HUES6 (cell line): ENCODE results near the gene MEGF8.

Experiments
- H3K27ac ChIP-seq: 2 replicates; pipeline ENCODE4 v1.7.0; 2013; ENCODE audit warnings: low read depth, mild to moderate bottlenecking, low read length, inconsistent platforms
- H3K27me3 ChIP-seq: 2 replicates; pipeline ENCODE4 v1.6.1; 2013; ENCODE audit warnings: low read length; ENCODE audit not compliant: control insufficient read depth, insufficient read depth
- H3K36me3 ChIP-seq: 2 replicates; pipeline ENCODE4 v1.6.1; 2013; ENCODE audit warnings: low read length; ENCODE audit not compliant: control insufficient read depth, insufficient read depth
- H3K4me1 ChIP-seq: 2 replicates; pipeline ENCODE4 v1.6.1; 2013; ENCODE audit warnings: low read length; ENCODE audit not compliant: control insufficient read depth, insufficient read depth
- H3K4me3 ChIP-seq: 2 replicates; pipeline ENCODE4 v1.5.1; 2013; ENCODE audit warnings: low read depth, low read length
- H3K9ac ChIP-seq: one replicate; pipeline ENCODE4 v1.6.1; 2013; ENCODE audit warnings: mild to moderate bottlenecking, low read length
- H3K9me3 ChIP-seq: 2 replicates; pipeline ENCODE4 v1.6.1; 2013; ENCODE audit warnings: low read depth, low read length; ENCODE audit not compliant: control insufficient read depth, insufficient read depth

The MEGF8 gene

GRCh38 chr19:42362342-42362741 is 36.9 kb downstream of the MEGF8 start:
- Histone ChIP-seq H3K9me3 (peaks cover 7% of the 10 kb centered on the region), H3K27ac (no peak overlapping the region), H3K4me1 (no peaks in the 10 kb centered on the region), H3K4me3 (no peak overlapping the region), H3K36me3 (peaks cover 43% of the 10 kb centered on the region), H3K27me3 (no peaks in the 10 kb centered on the region), H3K9ac (no peak overlapping the region)

DNA sequence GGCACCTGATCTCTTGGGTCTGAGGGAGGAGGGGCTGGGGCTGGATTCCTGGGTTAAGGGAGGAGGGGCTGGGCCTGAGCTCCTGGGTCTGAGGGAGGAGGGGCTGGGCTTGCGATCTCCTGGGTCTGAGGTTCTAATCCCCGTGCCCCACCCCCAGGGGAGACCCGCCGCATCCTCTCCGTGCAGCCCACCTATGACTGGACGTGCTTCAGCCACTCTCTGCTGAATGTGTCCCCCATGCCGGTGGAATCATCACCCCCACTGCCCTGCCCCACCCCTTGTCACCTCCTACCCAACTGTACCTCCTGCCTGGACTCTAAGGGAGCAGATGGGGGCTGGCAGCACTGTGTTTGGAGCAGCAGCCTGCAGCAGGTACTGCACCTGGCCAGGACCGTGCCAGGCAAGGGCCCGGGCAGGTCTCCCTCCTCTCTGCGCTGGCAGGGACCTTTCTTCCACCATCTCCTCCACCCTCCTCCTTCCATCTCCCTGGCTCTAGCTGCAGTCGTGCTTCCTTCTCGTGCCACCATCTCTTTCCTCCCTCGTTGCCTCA is 37.5 kb downstream of the MEGF8 start:
- Histone ChIP-seq H3K9me3 (peaks cover 7% of the 10 kb centered on the region), H3K4me1 (no peaks in the 10 kb centered on the region), H3K27ac (no peak overlapping the region), H3K4me3 (no peak overlapping the region), H3K27me3 (no peaks in the 10 kb centered on the region), H3K36me3 (peaks cover 37% of the 10 kb centered on the region), H3K9ac (no peak overlapping the region)

DNA sequence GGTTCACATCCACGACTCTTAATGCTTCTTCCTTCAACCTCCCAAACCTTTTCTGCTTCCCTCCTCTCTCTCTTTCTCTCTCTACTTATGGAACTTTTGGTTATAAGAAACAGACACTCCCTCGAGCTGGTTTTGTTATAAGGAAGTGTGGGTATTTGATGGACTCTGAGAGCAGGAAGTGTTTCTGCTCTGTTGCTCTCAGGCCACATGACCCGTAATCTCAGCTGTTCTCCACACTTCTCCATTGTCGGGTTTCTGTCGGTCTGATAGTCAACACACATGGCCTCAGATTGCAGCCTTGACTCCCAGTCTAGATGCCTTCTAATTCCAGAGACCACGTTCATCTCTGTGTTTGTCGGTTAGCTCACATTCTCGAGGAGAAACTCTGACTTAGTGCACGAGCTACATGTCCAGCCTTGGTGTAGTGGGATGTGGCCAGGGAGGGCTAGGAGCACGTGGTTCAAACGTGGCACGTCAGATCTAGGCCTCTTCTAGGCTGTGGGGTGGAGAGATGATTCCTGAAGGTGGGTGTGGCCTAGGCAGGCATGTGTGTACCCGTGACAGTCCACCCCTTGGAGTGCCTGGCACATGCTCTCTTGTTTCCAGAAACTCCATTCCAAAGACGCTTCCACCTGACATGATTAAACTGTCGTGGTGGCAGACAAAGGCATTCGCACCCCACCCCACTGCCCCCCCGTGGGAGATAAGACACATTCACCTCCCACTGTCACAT is 38.3 kb downstream of the MEGF8 start:
- Histone ChIP-seq H3K4me1 (no peaks in the 10 kb centered on the region; the same call in 1 of the 2 replicates), H3K9me3 (peaks cover 7% of the 10 kb centered on the region), H3K36me3 (peaks cover 30% of the 10 kb centered on the region), H3K4me3 (no peak overlapping the region), H3K27ac (no peak overlapping the region), H3K9ac (no peak overlapping the region), H3K27me3 (no peaks in the 10 kb centered on the region)

- no peak overlapping the region for H3K4me3 ChIP-seq
- H3K36me3 ChIP-seq: peaks cover 28% of the 10 kb centered on the region
- H3K9me3 ChIP-seq: peaks cover 7% of the 10 kb centered on the region
- no peaks in the 10 kb centered on the region for H3K27me3 ChIP-seq
- peaks cover 19% of the 10 kb centered on the region for H3K4me1 ChIP-seq
- H3K27ac ChIP-seq: no peak overlapping the region
- H3K9ac ChIP-seq: no peak overlapping the region
Measured at GRCh38 chr19:42366673-42367072, 41.2 kb downstream of the MEGF8 start.

GRCh38 chr19:42367929-42368328 is 42.5 kb downstream of the MEGF8 start:
- Histone ChIP-seq H3K9ac (no peak overlapping the region), H3K4me3 (no peak overlapping the region), H3K27ac (no peak overlapping the region), H3K4me1 (peaks cover 19% of the 10 kb centered on the region), H3K36me3 (peaks cover 26% of the 10 kb centered on the region), H3K27me3 (no peaks in the 10 kb centered on the region), H3K9me3 (peaks cover 7% of the 10 kb centered on the region)

- Histone ChIP-seq H3K4me3 (no peak overlapping the region), H3K9ac (no peak overlapping the region), H3K9me3 (peaks cover 7% of the 10 kb centered on the region), H3K4me1 (peaks cover 19% of the 10 kb centered on the region), H3K27me3 (no peaks in the 10 kb centered on the region), H3K36me3 (peaks cover 21% of the 10 kb centered on the region), H3K27ac (no peak overlapping the region)
Measured at GRCh38 chr19:42368360-42368759, 42.9 kb downstream of the MEGF8 start.

DNA sequence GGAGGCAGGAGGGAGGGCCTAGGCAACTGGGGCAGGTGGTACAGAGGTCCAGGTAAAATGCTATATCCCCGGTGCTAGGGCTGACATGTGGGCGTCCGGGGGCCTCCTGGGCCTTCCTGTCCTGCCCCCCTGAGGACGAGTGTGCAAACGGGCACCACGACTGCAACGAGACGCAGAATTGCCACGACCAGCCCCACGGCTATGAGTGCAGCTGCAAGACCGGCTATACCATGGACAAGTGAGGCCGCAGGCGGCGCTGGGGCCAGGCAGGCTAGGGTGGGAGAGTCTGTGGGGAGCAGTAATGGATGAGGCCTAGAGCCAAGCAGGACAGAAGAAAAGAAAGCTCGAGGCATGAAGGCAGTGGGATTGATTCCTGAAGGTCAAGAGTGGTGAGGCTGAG is 43.3 kb downstream of the MEGF8 start:
- Histone ChIP-seq H3K36me3 (peaks cover 17% of the 10 kb centered on the region), H3K9me3 (peaks cover 5% of the 10 kb centered on the region), H3K4me3 (no peak overlapping the region), H3K9ac (no peak overlapping the region), H3K4me1 (peaks cover 19% of the 10 kb centered on the region), H3K27ac (no peak overlapping the region), H3K27me3 (no peaks in the 10 kb centered on the region)

DNA sequence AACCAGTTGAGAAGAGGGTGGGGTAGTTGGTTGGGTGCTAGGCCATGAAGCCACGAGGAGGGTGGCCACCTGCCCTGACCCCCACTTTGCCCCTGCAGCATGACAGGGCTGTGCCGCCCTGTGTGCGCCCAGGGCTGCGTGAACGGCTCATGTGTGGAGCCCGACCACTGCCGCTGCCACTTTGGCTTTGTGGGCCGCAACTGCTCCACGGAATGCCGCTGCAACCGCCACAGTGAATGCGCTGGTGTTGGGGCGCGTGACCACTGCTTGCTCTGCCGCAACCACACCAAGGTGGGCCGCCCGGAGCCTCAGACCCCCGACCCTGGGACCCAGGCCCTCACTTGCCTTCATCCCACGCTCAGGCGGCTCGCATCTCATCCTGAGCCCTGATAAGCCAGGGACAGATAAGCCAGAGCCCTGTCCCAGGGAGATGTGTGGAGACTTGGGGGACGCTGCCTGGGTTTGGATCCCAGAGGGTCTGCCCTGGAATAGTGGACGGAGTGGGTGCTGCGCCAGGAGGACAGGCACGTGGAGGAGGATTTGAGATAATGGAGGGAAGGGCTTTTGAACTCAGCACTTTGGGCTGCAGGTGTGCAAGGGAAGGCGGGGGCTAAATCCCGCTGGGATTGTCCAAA is 44.1 kb downstream of the MEGF8 start:
- peaks cover 19% of the 10 kb centered on the region for H3K4me1 ChIP-seq
- no peaks in the 10 kb centered on the region for H3K9me3 ChIP-seq
- no peak overlapping the region for H3K9ac ChIP-seq
- H3K27me3 ChIP-seq: no peaks in the 10 kb centered on the region
- H3K36me3 ChIP-seq: peaks cover 12% of the 10 kb centered on the region
- H3K4me3 ChIP-seq: no peak overlapping the region
- H3K27ac ChIP-seq: no peak overlapping the region

DNA sequence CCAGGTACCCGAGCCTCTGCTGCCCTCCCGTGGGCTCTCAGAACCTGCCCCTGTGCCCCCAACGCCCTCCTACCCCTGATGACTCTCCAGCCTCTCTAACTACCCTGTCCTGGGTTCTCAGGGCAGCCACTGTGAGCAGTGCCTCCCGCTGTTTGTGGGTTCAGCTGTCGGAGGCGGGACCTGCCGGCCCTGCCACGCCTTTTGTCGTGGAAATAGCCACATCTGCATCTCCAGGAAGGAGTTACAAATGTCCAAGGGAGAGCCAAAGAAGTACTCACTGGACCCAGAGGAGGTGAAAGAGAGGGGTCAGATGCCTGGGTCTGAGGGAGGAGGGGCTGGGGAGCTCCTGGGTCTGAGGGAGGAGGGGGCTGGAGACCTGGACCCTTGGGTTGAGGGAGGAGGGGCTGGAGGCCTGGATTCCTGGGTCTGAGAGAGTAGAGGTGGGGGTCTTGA is 44.7 kb downstream of the MEGF8 start:
- Histone ChIP-seq H3K27me3 (no peaks in the 10 kb centered on the region), H3K4me3 (no peak overlapping the region), H3K36me3 (peaks cover 17% of the 10 kb centered on the region), H3K27ac (no peak overlapping the region), H3K4me1 (peaks cover 19% of the 10 kb centered on the region), H3K9ac (no peak overlapping the region), H3K9me3 (no peaks in the 10 kb centered on the region)

DNA sequence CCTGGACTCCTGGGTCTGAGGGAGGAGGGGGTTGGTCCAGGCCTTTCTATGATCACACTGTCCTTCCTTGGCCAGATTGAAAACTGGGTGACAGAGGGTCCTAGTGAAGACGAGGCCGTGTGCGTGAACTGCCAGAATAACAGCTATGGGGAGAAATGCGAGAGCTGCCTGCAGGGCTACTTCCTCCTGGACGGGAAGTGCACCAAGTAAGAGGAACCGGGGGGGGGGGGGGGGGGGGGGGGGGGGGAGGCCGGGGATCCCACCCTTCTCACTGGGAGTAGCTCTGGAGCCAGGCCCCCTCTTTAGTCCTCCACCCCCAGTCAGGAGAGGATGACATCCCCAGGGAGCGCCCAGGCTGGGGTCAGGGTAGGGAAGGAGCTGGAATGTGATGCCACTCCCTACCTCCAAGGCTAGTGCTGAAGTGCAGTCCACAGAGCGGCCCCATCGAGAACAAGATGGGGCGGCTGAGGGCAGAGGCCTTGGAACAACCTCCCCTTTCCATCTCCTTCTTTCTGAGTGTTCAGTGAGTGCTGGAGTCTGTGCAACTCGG is 45.3 kb downstream of the MEGF8 start:
- no peak overlapping the region for H3K27ac ChIP-seq
- peaks cover 22% of the 10 kb centered on the region for H3K36me3 ChIP-seq
- H3K9ac ChIP-seq: peak overlapping the region; percentile 12

GRCh38 chr19:42374826-42375376 is 49.5 kb downstream of the MEGF8 start:
- Histone ChIP-seq H3K4me1 (peaks cover 12% of the 10 kb centered on the region), H3K27ac (no peak overlapping the region), H3K36me3 (peaks cover 28% of the 10 kb centered on the region), H3K4me3 (no peak overlapping the region), H3K27me3 (no peaks in the 10 kb centered on the region), H3K9ac (no peak overlapping the region), H3K9me3 (no peaks in the 10 kb centered on the region)

More for the DNA sequence above, 45.3 kb downstream of the MEGF8 start:
- Histone ChIP-seq H3K4me3 (no peak overlapping the region), H3K9me3 (no peaks in the 10 kb centered on the region), H3K27me3 (no peaks in the 10 kb centered on the region), H3K4me1 (peaks cover 19% of the 10 kb centered on the region)
